GM12878 (cell line): ENCODE measurements around the gene BCAS3. TPM values are rescaled to one million over a fixed set of nuclear protein-coding genes. Genes with fewer than 3 reads are reported as not detected.

ENCODE experiments used
- IRF3 ChIP-seq: fragments of 450-650 bp; IDR thresholded peaks from 2 replicates; pipeline ENCODE4 v1.6.1; 2014; ENCODE audit warnings: mild to moderate bottlenecking
- IRF4 ChIP-seq: IDR thresholded peaks from 2 replicates; pipeline ENCODE4 v1.6.1; 2011; ENCODE audit warnings: low read depth, low read length
- NBN ChIP-seq: fragments of 450-650 bp; IDR thresholded peaks from 2 replicates; pipeline ENCODE4 v1.6.1; 2016
- NFYA ChIP-seq: IDR thresholded peaks from 2 replicates; pipeline ENCODE4 v1.6.1; 2011; ENCODE audit warnings: low read depth, mild to moderate bottlenecking, low read length, improper control_type of control experiment, borderline replicate concordance
- NRF1 ChIP-seq: conservative IDR thresholded peaks from 2 replicates; pipeline ENCODE4 v1.6.1; 2011; ENCODE audit warnings: mild to moderate bottlenecking, low read depth, low read length, improper control_type of control experiment
- TCF7 ChIP-seq: IDR thresholded peaks from 2 replicates; pipeline ENCODE4 v1.6.1; 2014; ENCODE audit warnings: antibody characterized with exemption, borderline replicate concordance
- ZBED1 ChIP-seq: IDR thresholded peaks from 2 replicates; pipeline ENCODE4 v1.6.1; 2016; ENCODE audit warnings: borderline replicate concordance
- polyA plus RNA-seq, 11 experiments: library from polyadenylated mRNA; depleted of rRNA in 4 of 11; unstranded in 6 of 11; stranded (reverse) in 5 of 11; fragments of >200 nt; fragmentation: Nextera tagmentation in 4 of 11; fragmentation: Illumina TruSeq in 1 of 11; extraction: Ambion mirVana in 4 of 11; extraction: Trizol in 1 of 11; gene quantifications; 1 replicate in 1 of 11; 2 replicates in 10 of 11; pipeline versions ENCODE4 v1.2.1 to v1.2.3, GENCODE V29; 2011 to 2016; ENCODE audit warnings: inconsistent platforms in 2 of 11, missing spikeins in 2 of 11, low read depth in 1 of 11
- total RNA-seq, 4 experiments: library from RNA; depleted of rRNA in 3 of 4; stranded (reverse); fragments of >200 nt in 3 of 4; fragmentation: Illumina TruSeq in 1 of 4; extraction: Trizol in 1 of 4; gene quantifications; 2 replicates each; pipeline versions ENCODE4 v1.2.1 to v1.2.3, GENCODE V29; 2013 to 2021
- TF ChIP-seq, protein P1 (sequence below): IDR thresholded peaks from 2 replicates; pipeline ENCODE4 v1.6.1; 2012; ENCODE audit warnings: low read depth, low read length, improper control_type of control experiment
- TF ChIP-seq, protein P2 (sequence below): fragments of 450-650 bp; IDR thresholded peaks from 2 replicates; pipeline ENCODE4 v1.6.1; 2016; ENCODE audit warnings: mild to moderate bottlenecking

The BCAS3 gene
- total and polyA plus RNA-seq, 10 of the 15 experiments (the other 5 are each of a cell fraction or from before 2014, with no cell fraction given): 2.1 to 11.0 (median 6.6) TPM

- TF ChIP-seq, protein P1, sequence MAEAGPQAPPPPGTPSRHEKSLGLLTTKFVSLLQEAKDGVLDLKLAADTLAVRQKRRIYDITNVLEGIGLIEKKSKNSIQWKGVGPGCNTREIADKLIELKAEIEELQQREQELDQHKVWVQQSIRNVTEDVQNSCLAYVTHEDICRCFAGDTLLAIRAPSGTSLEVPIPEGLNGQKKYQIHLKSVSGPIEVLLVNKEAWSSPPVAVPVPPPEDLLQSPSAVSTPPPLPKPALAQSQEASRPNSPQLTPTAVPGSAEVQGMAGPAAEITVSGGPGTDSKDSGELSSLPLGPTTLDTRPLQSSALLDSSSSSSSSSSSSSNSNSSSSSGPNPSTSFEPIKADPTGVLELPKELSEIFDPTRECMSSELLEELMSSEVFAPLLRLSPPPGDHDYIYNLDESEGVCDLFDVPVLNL: no peak
- no peak for TF ChIP-seq IRF3
- 0 out of 2 replicates have a peak, but pooled peaks have one; percentile 25 for TF ChIP-seq TCF7
- no peak for TF ChIP-seq NBN
- TF ChIP-seq, protein P2, sequence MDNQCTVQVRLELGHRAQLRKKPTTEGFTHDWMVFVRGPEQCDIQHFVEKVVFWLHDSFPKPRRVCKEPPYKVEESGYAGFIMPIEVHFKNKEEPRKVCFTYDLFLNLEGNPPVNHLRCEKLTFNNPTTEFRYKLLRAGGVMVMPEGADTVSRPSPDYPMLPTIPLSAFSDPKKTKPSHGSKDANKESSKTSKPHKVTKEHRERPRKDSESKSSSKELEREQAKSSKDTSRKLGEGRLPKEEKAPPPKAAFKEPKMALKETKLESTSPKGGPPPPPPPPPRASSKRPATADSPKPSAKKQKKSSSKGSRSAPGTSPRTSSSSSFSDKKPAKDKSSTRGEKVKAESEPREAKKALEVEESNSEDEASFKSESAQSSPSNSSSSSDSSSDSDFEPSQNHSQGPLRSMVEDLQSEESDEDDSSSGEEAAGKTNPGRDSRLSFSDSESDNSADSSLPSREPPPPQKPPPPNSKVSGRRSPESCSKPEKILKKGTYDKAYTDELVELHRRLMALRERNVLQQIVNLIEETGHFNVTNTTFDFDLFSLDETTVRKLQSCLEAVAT: no peak
- no peak for TF ChIP-seq NFYA
- no peak for TF ChIP-seq IRF4
- TF ChIP-seq ZBED1: no peak
- no peak for TF ChIP-seq NRF1
Measured at GRCh38 chr17:61232871-61233270, 555.2 kb downstream of the BCAS3 start (continued).
